GM12878 (cell line): ENCODE results near the gene TMED7.

Experiments used
- CHD4 ChIP-seq: fragments of 200-600 bp; sonication (generic); IDR thresholded peaks from 2 replicates; pipeline ENCODE4 v1.6.1; 2016; ENCODE audit warnings: mild to moderate bottlenecking
- CTCF ChIP-seq, 3 experiments: IDR thresholded peaks in 2 of 3; conservative IDR thresholded peaks in 1 of 3; 2 replicates each; pipeline ENCODE4 v1.5.1; 2011; ENCODE audit warnings: low read depth in 3 of 3, low read length in 3 of 3, mild to moderate bottlenecking in 3 of 3, control low read depth in 2 of 3, moderate library complexity in 2 of 3, inconsistent platforms in 1 of 3, mixed read lengths in 1 of 3; ENCODE audit not compliant: control insufficient read depth in 2 of 3, insufficient read depth in 1 of 3; ENCODE audit errors: extremely low read depth in 1 of 3
- IRF3 ChIP-seq: fragments of 450-650 bp; IDR thresholded peaks from 2 replicates; pipeline ENCODE4 v1.6.1; 2014; ENCODE audit warnings: mild to moderate bottlenecking
- MAX ChIP-seq: IDR thresholded peaks from 2 replicates; pipeline ENCODE4 v1.6.1; 2012; ENCODE audit warnings: low read depth, low read length, improper control_type of control experiment
- POLR2A ChIP-seq: IDR thresholded peaks from 2 replicates; pipeline ENCODE4 v1.6.1; 2011; ENCODE audit warnings: low read depth, mild to moderate bottlenecking, low read length
- STAT3 ChIP-seq: IDR thresholded peaks from 2 replicates; pipeline ENCODE4 v1.6.1; 2011; ENCODE audit warnings: low read depth, low read length, improper control_type of control experiment
- SUZ12 ChIP-seq: fragments of 200-600 bp; sonication (generic); IDR thresholded peaks from one replicate; pipeline ENCODE4 v1.6.1; 2018; ENCODE audit warnings: antibody characterized with exemption, mild to moderate bottlenecking; ENCODE audit not compliant: unreplicated experiment

GRCh38 chr5:115573133-115573532, 52.7 kb downstream of the TMED7 start:
- TF ChIP-seq CTCF (IDR thresholded peaks at IDR 0.05 in 2 of 3, conservative IDR thresholded peaks at IDR 0.05 in 1 of 3; ENCODE audit: control insufficient read depth in 2 of 3, extremely low read depth in 1 of 3, insufficient read depth in 1 of 3, low read depth in 3 of 3, low read length in 3 of 3): no peak
- no peak for TF ChIP-seq STAT3
- no peak for TF ChIP-seq POLR2A
- TF ChIP-seq IRF3: no peak
- no peak for TF ChIP-seq MAX
- TF ChIP-seq SUZ12: no peak
- no peak for TF ChIP-seq CHD4
